ENCODE measurements around the gene TTC7B. TPM values are rescaled to one million over a fixed set of nuclear protein-coding genes. Genes with fewer than 3 reads are reported as not detected.

TTC7B gene
- total and polyA plus RNA-seq, 2 donors (not counting 1 experiment from before 2014, with no cell fraction given): 0.36 to 3.2 TPM

- no peak overlapping the region for H3K4me3 ChIP-seq (ENCODE audit: control extremely low read depth in 1 of 5, extremely low read depth in 1 of 5, insufficient read depth in 1 of 5, low read depth in 2 of 5, low read length in 4 of 5)
- Mint-ChIP-seq H3K4me3 (no peak overlapping the region), H3K4me1 (no peaks in the 10 kb centered on the region), H3K27me3 (peaks cover 8% of the 10 kb centered on the region), H3K27ac (no peak overlapping the region), H3K9me3 (ENCODE audit: insufficient read depth) (no peaks in the 10 kb centered on the region)
- intact Hi-C loops (cut with micrococcal nuclease): no loop called here
- H3K9me3 ChIP-seq (ENCODE audit: control extremely low read depth in 1 of 3, control insufficient read depth in 2 of 3, insufficient read depth in 1 of 3, low read length in 2 of 3): no peaks in the 10 kb centered on the region
- no peaks in the 10 kb centered on the region for H3K79me2 ChIP-seq (ENCODE audit: control insufficient read depth, insufficient read depth, low read length)
- no peak overlapping the region for H2AFZ ChIP-seq (ENCODE audit: insufficient read depth, low read depth, low read length, poor library complexity, severe bottlenecking)
- ChIA-PET CTCF (no interaction called here), POLR2A (no interaction called here)
- no peaks in the 10 kb centered on the region for H3K27me3 ChIP-seq (replicated peaks in 1 of 4; ENCODE audit: control extremely low read depth in 1 of 4, control insufficient read depth in 3 of 4, insufficient read depth in 4 of 4, low read length in 3 of 4)
- DNase-seq: no peak
- ATAC-seq (ENCODE audit: low read depth): no peak
- no peak for TF ChIP-seq EZH2 (IDR thresholded peaks at IDR 0.05; ENCODE audit: borderline replicate concordance, insufficient read depth, low read depth, low read length, poor library complexity, severe bottlenecking)
- no peak for TF ChIP-seq CTCF (IDR thresholded peaks at IDR 0.05)
- H3K27ac ChIP-seq (ENCODE audit: low read length in 2 of 2): no peak overlapping the region
- H3K9ac ChIP-seq (ENCODE audit: low read length): no peak overlapping the region
- WGBS (ENCODE audit: insufficient coverage): 96% methylated on average over 11 of the region's 16 CpGs
- H4K20me1 ChIP-seq (ENCODE audit: control insufficient read depth, insufficient read depth, low read length, poor library complexity, severe bottlenecking): no peaks in the 10 kb centered on the region
- no peaks in the 10 kb centered on the region for H3K4me1 ChIP-seq (ENCODE audit: control insufficient read depth in 2 of 2, insufficient read depth in 2 of 2, low read length in 2 of 2)
- no peaks in the 10 kb centered on the region for H3K36me3 ChIP-seq (replicated peaks in 1 of 2; ENCODE audit: control extremely low read depth in 1 of 2, control insufficient read depth in 1 of 2, extremely low read depth in 1 of 2, insufficient read depth in 2 of 2, low read length in 1 of 2)
- no peak overlapping the region for H3K4me2 ChIP-seq (replicated peaks; ENCODE audit: low read depth, low read length, poor library complexity, severe bottlenecking)
Measured at GRCh38 chr14:90733139-90733808, 83.0 kb downstream of the TTC7B start.

GRCh38 chr14:90732718-90733117 lies 83.5 kb downstream of the TTC7B start:
- H3K9me3 Mint-ChIP-seq (ENCODE audit: insufficient read depth): no peaks in the 10 kb centered on the region
- no peak for TF ChIP-seq CTCF (IDR thresholded peaks at IDR 0.05)
- no peak for TF ChIP-seq EZH2 (IDR thresholded peaks at IDR 0.05; ENCODE audit: borderline replicate concordance, insufficient read depth, low read depth, low read length, poor library complexity, severe bottlenecking)
- no peak overlapping the region for H3K4me3 Mint-ChIP-seq
- H3K27ac Mint-ChIP-seq: no peak overlapping the region
- peaks cover 8% of the 10 kb centered on the region for H3K27me3 Mint-ChIP-seq
- Histone ChIP-seq H3K4me1 (ENCODE audit: control insufficient read depth in 2 of 2, insufficient read depth in 2 of 2, low read length in 2 of 2) (no peaks in the 10 kb centered on the region), H3K27ac (ENCODE audit: low read length in 2 of 2) (no peak overlapping the region), H4K20me1 (ENCODE audit: control insufficient read depth, insufficient read depth, low read length, poor library complexity, severe bottlenecking) (no peaks in the 10 kb centered on the region), H3K9me3 (ENCODE audit: control extremely low read depth in 1 of 3, control insufficient read depth in 2 of 3, insufficient read depth in 1 of 3, low read length in 2 of 3) (no peaks in the 10 kb centered on the region), H3K4me3 (ENCODE audit: control extremely low read depth in 1 of 5, extremely low read depth in 1 of 5, insufficient read depth in 1 of 5, low read depth in 2 of 5, low read length in 4 of 5) (no peak overlapping the region), H2AFZ (ENCODE audit: insufficient read depth, low read depth, low read length, poor library complexity, severe bottlenecking) (no peak overlapping the region), H3K4me2 (replicated peaks; ENCODE audit: low read depth, low read length, poor library complexity, severe bottlenecking) (no peak overlapping the region), H3K36me3 (replicated peaks in 1 of 2; ENCODE audit: control extremely low read depth in 1 of 2, control insufficient read depth in 1 of 2, extremely low read depth in 1 of 2, insufficient read depth in 2 of 2, low read length in 1 of 2) (no peaks in the 10 kb centered on the region), H3K79me2 (ENCODE audit: control insufficient read depth, insufficient read depth, low read length) (no peaks in the 10 kb centered on the region), H3K9ac (ENCODE audit: low read length) (no peak overlapping the region), H3K27me3 (replicated peaks in 1 of 4; ENCODE audit: control extremely low read depth in 1 of 4, control insufficient read depth in 3 of 4, insufficient read depth in 4 of 4, low read length in 3 of 4) (no peaks in the 10 kb centered on the region)
- POLR2A ChIA-PET: no interaction called here
- H3K4me1 Mint-ChIP-seq: no peaks in the 10 kb centered on the region
- no peak for DNase-seq
- ATAC-seq (ENCODE audit: low read depth): no peak
- CTCF ChIA-PET: no interaction called here
- 87% methylated on average over 6 of the region's 7 CpGs for WGBS (ENCODE audit: insufficient coverage)
- intact Hi-C loops (cut with micrococcal nuclease): no loop called here
